Panc1 (cell line): ENCODE results near the gene FFAR1.
"Not testable (repeated sequence)": the region's sequence is repeated elsewhere in the genome, so short reads cannot be mapped to it uniquely, and the experiment has no call there.

Experiments used
- CTCF ChIP-seq: fragments of 450-650 bp; IDR thresholded peaks from 2 replicates; pipeline ENCODE4 v1.5.1; 2017; ENCODE audit warnings: mild to moderate bottlenecking
- TF ChIP-seq, protein P1 (sequence below), 2 experiments: IDR thresholded peaks; 2 replicates each; pipeline ENCODE4 v1.6.1; 2011 to 2012; ENCODE audit warnings: low read depth in 2 of 2, control low read depth in 1 of 2, low read length in 1 of 2, mild to moderate bottlenecking in 1 of 2, moderate library complexity in 1 of 2; ENCODE audit not compliant: insufficient read depth in 1 of 2

GRCh38 chr19:35374031-35374430 lies 26.3 kb downstream of the FFAR1 start:
- not testable (repeated sequence) for TF ChIP-seq CTCF
- TF ChIP-seq, protein P1, sequence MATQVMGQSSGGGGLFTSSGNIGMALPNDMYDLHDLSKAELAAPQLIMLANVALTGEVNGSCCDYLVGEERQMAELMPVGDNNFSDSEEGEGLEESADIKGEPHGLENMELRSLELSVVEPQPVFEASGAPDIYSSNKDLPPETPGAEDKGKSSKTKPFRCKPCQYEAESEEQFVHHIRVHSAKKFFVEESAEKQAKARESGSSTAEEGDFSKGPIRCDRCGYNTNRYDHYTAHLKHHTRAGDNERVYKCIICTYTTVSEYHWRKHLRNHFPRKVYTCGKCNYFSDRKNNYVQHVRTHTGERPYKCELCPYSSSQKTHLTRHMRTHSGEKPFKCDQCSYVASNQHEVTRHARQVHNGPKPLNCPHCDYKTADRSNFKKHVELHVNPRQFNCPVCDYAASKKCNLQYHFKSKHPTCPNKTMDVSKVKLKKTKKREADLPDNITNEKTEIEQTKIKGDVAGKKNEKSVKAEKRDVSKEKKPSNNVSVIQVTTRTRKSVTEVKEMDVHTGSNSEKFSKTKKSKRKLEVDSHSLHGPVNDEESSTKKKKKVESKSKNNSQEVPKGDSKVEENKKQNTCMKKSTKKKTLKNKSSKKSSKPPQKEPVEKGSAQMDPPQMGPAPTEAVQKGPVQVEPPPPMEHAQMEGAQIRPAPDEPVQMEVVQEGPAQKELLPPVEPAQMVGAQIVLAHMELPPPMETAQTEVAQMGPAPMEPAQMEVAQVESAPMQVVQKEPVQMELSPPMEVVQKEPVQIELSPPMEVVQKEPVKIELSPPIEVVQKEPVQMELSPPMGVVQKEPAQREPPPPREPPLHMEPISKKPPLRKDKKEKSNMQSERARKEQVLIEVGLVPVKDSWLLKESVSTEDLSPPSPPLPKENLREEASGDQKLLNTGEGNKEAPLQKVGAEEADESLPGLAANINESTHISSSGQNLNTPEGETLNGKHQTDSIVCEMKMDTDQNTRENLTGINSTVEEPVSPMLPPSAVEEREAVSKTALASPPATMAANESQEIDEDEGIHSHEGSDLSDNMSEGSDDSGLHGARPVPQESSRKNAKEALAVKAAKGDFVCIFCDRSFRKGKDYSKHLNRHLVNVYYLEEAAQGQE (IDR thresholded peaks at IDR 0.05; ENCODE audit: insufficient read depth in 1 of 2, low read depth in 2 of 2, low read length in 1 of 2), result not testable (repeated sequence)
